HG03097 (cell line): Measurements from ENCODE around the gene SLC22A3.

ENCODE experiments used
- ATAC-seq: cut with Tn5 transposase; IDR thresholded peaks from one replicate; pipeline ENCODE4 v1.9.1; 2021; ENCODE audit not compliant: unreplicated experiment, low FRiP score

SLC22A3 gene

GRCh38 chr6:160477901-160478300 lies 129.7 kb downstream of the SLC22A3 start:
- no peak for ATAC-seq

DNA sequence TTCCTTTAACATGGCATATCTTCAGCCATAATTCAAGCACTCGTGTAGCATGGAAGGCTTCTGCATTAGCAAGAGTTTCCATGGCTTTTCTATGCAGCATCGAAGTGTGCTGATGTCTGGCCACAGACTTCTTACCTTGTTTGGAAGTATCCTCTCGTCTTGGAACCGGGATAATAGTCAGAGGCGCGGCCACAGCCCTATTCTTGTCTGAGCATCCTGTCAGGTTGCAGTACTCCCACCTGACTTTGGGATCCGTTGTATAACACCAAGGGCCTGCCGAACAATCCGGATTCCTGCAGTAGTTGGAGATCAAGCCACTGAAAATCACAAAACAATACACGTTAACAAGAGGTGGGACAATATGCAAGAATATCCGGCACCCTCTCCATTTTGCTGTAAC lies 138.9 kb downstream of the SLC22A3 start:
- no peak for ATAC-seq

- no peak for ATAC-seq
Measured at GRCh38 chr6:160489091-160489490, 140.9 kb downstream of the SLC22A3 start.

- ATAC-seq: no peak
Measured at GRCh38 chr6:160494576-160494975, 146.4 kb downstream of the SLC22A3 start.

GRCh38 chr6:160500639-160501038 lies 152.5 kb downstream of the SLC22A3 start:
- ATAC-seq: no peak
